ENCODE data around the gene MYBBP1A. TPM values are rescaled to one million over a fixed set of nuclear protein-coding genes. Genes with fewer than 3 reads are reported as not detected.
A peak's percentile ranks its signal among the peaks of the same experiment; 100 is the strongest.

The MYBBP1A gene
- total and polyA plus RNA-seq, 9 of the 15 experiments (the other 6 are each of a cell fraction or from before 2014, with no cell fraction given), result 2.0 to 114 (median 47.2) TPM

DNA sequence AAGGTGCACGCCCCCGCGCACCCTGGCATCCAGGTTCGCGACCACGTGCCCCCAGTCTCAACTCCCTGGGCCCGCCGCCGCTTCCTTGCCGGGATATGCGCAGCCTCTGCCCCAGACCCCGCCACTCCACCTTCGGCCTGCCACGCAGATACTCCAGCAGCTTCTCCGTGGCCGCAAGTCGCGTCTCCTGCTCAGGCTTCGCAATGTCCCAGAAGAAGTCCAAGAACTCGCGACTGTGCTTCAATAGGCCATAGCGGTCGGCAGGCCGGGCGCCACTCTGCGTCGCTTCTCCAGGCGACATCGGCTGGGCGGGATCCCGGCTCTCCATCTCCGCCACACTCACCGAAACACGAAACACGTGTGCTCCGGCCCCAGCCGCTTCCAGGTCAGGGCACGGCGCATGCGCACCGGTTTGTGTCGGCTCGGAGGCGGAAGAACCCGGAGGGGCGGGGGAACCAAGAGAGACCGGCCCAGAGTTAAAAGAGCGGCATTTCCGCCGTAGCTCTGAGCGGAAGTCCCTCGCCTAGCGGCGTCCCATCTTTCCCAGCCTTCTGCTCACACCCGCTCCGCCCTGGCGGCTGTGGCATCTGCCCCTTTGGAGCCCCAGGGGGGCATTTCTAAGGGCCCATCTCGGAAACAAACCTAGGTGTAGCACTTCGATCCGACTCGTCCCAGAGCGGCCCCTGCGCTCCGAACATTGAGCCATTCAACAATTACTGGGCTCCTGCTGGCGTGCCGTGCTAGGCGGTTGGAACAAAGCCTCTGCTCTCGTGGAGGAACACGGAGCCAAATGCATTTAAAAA, at the start of gene MYBBP1A (continued):
- TF ChIP-seq ARID3A (IDR thresholded peaks at IDR 0.05; ENCODE audit: borderline replicate concordance, low read depth, low read length), result no peak
- no peak for TF ChIP-seq TCF7L2 (IDR thresholded peaks at IDR 0.05; ENCODE audit: low read depth, low read length)
- TF ChIP-seq ETV6 (IDR thresholded peaks at IDR 0.05; ENCODE audit: borderline replicate concordance in 1 of 2, low read depth in 2 of 2, low read length in 1 of 2), result no peak
- no peak for TF ChIP-seq ETV6 (CRISPR knock-in tag; IDR thresholded peaks at IDR 0.05; ENCODE audit: borderline replicate concordance)
- TF ChIP-seq NFATC3 (IDR thresholded peaks at IDR 0.05), result no peak
- no peak for TF ChIP-seq PBX2 (CRISPR knock-in tag; IDR thresholded peaks at IDR 0.05; ENCODE audit: low read depth)
- no peak for TF ChIP-seq PBX2 (tag; conservative IDR thresholded peaks at IDR 0.05; ENCODE audit: low read depth)
- no peak for TF ChIP-seq ZNF77 (CRISPR knock-in tag; IDR thresholded peaks at IDR 0.05)
- TF ChIP-seq, protein P1, sequence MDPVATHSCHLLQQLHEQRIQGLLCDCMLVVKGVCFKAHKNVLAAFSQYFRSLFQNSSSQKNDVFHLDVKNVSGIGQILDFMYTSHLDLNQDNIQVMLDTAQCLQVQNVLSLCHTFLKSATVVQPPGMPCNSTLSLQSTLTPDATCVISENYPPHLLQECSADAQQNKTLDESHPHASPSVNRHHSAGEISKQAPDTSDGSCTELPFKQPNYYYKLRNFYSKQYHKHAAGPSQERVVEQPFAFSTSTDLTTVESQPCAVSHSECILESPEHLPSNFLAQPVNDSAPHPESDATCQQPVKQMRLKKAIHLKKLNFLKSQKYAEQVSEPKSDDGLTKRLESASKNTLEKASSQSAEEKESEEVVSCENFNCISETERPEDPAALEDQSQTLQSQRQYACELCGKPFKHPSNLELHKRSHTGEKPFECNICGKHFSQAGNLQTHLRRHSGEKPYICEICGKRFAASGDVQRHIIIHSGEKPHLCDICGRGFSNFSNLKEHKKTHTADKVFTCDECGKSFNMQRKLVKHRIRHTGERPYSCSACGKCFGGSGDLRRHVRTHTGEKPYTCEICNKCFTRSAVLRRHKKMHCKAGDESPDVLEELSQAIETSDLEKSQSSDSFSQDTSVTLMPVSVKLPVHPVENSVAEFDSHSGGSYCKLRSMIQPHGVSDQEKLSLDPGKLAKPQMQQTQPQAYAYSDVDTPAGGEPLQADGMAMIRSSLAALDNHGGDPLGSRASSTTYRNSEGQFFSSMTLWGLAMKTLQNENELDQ (CRISPR knock-in tag; IDR thresholded peaks at IDR 0.05; ENCODE audit: borderline replicate concordance), result no peak
- TF ChIP-seq, protein P2, sequence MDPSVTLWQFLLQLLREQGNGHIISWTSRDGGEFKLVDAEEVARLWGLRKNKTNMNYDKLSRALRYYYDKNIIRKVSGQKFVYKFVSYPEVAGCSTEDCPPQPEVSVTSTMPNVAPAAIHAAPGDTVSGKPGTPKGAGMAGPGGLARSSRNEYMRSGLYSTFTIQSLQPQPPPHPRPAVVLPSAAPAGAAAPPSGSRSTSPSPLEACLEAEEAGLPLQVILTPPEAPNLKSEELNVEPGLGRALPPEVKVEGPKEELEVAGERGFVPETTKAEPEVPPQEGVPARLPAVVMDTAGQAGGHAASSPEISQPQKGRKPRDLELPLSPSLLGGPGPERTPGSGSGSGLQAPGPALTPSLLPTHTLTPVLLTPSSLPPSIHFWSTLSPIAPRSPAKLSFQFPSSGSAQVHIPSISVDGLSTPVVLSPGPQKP (CRISPR knock-in tag; IDR thresholded peaks at IDR 0.05), result no peak
- TF ChIP-seq, protein P3, sequence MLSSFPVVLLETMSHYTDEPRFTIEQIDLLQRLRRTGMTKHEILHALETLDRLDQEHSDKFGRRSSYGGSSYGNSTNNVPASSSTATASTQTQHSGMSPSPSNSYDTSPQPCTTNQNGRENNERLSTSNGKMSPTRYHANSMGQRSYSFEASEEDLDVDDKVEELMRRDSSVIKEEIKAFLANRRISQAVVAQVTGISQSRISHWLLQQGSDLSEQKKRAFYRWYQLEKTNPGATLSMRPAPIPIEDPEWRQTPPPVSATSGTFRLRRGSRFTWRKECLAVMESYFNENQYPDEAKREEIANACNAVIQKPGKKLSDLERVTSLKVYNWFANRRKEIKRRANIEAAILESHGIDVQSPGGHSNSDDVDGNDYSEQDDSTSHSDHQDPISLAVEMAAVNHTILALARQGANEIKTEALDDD (IDR thresholded peaks at IDR 0.05), result no peak
- no peak for TF ChIP-seq KLF10 (CRISPR knock-in tag; IDR thresholded peaks at IDR 0.05)
- no peak for TF ChIP-seq ZC3H8 (IDR thresholded peaks at IDR 0.05)
- no peak for TF ChIP-seq CLOCK (CRISPR knock-in tag; IDR thresholded peaks at IDR 0.05; ENCODE audit: borderline replicate concordance)
- TF ChIP-seq ZFX (CRISPR knock-in tag; IDR thresholded peaks at IDR 0.05), result peak; percentile 66
- no peak for TF ChIP-seq CC2D1A (IDR thresholded peaks at IDR 0.05)

Measured in K562 (cell line).